HG02870 (cell line): ENCODE data around the gene TLE3.
A peak's percentile ranks its signal among the peaks of the same experiment; 100 is the strongest.

ENCODE experiments used
- ATAC-seq: cut with Tn5 transposase; IDR thresholded peaks from one replicate; pipeline ENCODE4 v1.9.1; 2021; ENCODE audit warnings: mild to moderate bottlenecking, moderate library complexity; ENCODE audit not compliant: unreplicated experiment

Gene TLE3

GRCh38 chr15:70033109-70033508 is 64.6 kb downstream of the TLE3 start:
- ATAC-seq = no peak

GRCh38 chr15:70032509-70032908 is 65.2 kb downstream of the TLE3 start:
- ATAC-seq = no peak

GRCh38 chr15:70031713-70032112 is 66.0 kb downstream of the TLE3 start:
- no peak for ATAC-seq

- ATAC-seq = no peak
Measured at GRCh38 chr15:70031261-70031660, 66.5 kb downstream of the TLE3 start.

- ATAC-seq = no peak
Measured at GRCh38 chr15:70030851-70031250, 66.9 kb downstream of the TLE3 start.

- no peak for ATAC-seq
Measured at GRCh38 chr15:70029297-70029701, 68.4 kb downstream of the TLE3 start.

GRCh38 chr15:70027518-70027917 is 70.2 kb downstream of the TLE3 start:
- no peak for ATAC-seq

GRCh38 chr15:70026991-70027390 is 70.7 kb downstream of the TLE3 start:
- ATAC-seq = no peak

- no peak for ATAC-seq
Measured at GRCh38 chr15:70025413-70026296, 72.1 kb downstream of the TLE3 start.

GRCh38 chr15:70024521-70024920 is 73.2 kb downstream of the TLE3 start:
- ATAC-seq = no peak

- no peak for ATAC-seq
Measured at GRCh38 chr15:70023769-70024491, 73.8 kb downstream of the TLE3 start.

GRCh38 chr15:70023064-70023768 is 74.5 kb downstream of the TLE3 start:
- peak; percentile 84 for ATAC-seq

- no peak for ATAC-seq
Measured at GRCh38 chr15:70020229-70020628, 77.5 kb downstream of the TLE3 start.

GRCh38 chr15:70018646-70019600 is 78.8 kb downstream of the TLE3 start:
- no peak for ATAC-seq

- no peak for ATAC-seq
Measured at GRCh38 chr15:70017801-70018200, 79.9 kb downstream of the TLE3 start.

- ATAC-seq = no peak
Measured at GRCh38 chr15:70017025-70017424, 80.7 kb downstream of the TLE3 start.

- peak; percentile 26 for ATAC-seq
Measured at GRCh38 chr15:70016511-70016994, 81.2 kb downstream of the TLE3 start.

GRCh38 chr15:70014860-70015490 is 82.7 kb downstream of the TLE3 start:
- peak; percentile 77 for ATAC-seq

- no peak for ATAC-seq
Measured at GRCh38 chr15:70014331-70014730, 83.4 kb downstream of the TLE3 start.
